GM04504 (cell line): Measurements from ENCODE around the gene DPYSL4.

Source experiments
- DNase-seq: peaks from one replicate; pipeline ENCODE4 v3.0.0-alpha.2; 2012; ENCODE audit warnings: low read depth

Gene DPYSL4

GRCh38 chr10:132163826-132164515 lies 22.8 kb upstream of the DPYSL4 start:
- no peak for DNase-seq

GRCh38 chr10:132164761-132165278 lies 21.9 kb upstream of the DPYSL4 start:
- DNase-seq: no peak

GRCh38 chr10:132165416-132165980 lies 21.2 kb upstream of the DPYSL4 start:
- no peak for DNase-seq

GRCh38 chr10:132166216-132166950 lies 20.4 kb upstream of the DPYSL4 start:
- no peak for DNase-seq

- DNase-seq: no peak
These were observed 19.6 kb upstream of the DPYSL4 start for GRCh38 chr10:132167041-132167674.

- DNase-seq: no peak
These were observed 18.8 kb upstream of the DPYSL4 start for GRCh38 chr10:132167976-132168375.

GRCh38 chr10:132168571-132169030 lies 18.1 kb upstream of the DPYSL4 start:
- DNase-seq: no peak

GRCh38 chr10:132169031-132169765 lies 17.6 kb upstream of the DPYSL4 start:
- DNase-seq: no peak

GRCh38 chr10:132169766-132170560 lies 16.8 kb upstream of the DPYSL4 start:
- DNase-seq: no peak

GRCh38 chr10:132170561-132171361 lies 16.0 kb upstream of the DPYSL4 start:
- no peak for DNase-seq

GRCh38 chr10:132172091-132173066 lies 14.4 kb upstream of the DPYSL4 start:
- no peak for DNase-seq

- DNase-seq: no peak
These were observed 13.6 kb upstream of the DPYSL4 start for GRCh38 chr10:132173185-132173584.

- DNase-seq: no peak
These were observed 12.5 kb upstream of the DPYSL4 start for GRCh38 chr10:132174237-132174636.

GRCh38 chr10:132175408-132175807 lies 11.3 kb upstream of the DPYSL4 start:
- no peak for DNase-seq

- no peak for DNase-seq
These were observed 10.7 kb upstream of the DPYSL4 start for GRCh38 chr10:132175907-132176581.

GRCh38 chr10:132176623-132177500 lies 9.9 kb upstream of the DPYSL4 start:
- no peak for DNase-seq

- DNase-seq: no peak
These were observed 8.7 kb upstream of the DPYSL4 start for GRCh38 chr10:132178046-132178445.
